ENCODE data around the gene CYB5R3.

DNA sequence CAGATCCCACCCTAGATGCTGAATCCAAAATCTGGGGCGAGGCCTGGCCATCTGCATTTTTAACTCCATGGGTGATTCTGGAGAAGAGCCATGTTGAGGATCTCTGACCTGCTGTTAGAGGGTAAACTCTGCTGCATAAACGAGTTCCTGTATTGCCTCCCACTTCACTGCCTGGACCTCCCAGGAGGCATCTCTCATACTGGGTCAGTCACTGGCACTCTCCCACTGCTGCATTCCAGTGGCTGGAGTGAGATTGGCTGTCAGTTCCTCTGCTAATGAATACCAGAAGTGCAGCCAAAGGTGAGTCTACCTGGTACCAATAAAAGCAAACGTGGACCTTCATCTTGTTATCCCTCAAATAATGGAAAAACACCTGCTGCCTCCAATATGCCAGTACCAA is 44.8 kb downstream of the CYB5R3 start:
- no peak for TF ChIP-seq CTCF (IDR thresholded peaks at IDR 0.05; ENCODE audit: extremely low read depth in 1 of 2, insufficient read depth in 1 of 2, low read depth in 1 of 2, low read length in 2 of 2)
- no peak for TF ChIP-seq MAX (IDR thresholded peaks at IDR 0.05; ENCODE audit: insufficient read depth, insufficient read length)
- TF ChIP-seq POLR2A (IDR thresholded peaks at IDR 0.05; ENCODE audit: low read depth, low read length): no peak
- no peak for TF ChIP-seq EZH2 (IDR thresholded peaks at IDR 0.05; ENCODE audit: borderline replicate concordance, low read depth, low read length, severe bottlenecking)
- no peak for TF ChIP-seq POLR2AphosphoS5 (IDR thresholded peaks at IDR 0.05; ENCODE audit: insufficient read depth, low read depth, low read length)
- TF ChIP-seq MYC (IDR thresholded peaks at IDR 0.05; ENCODE audit: low read depth, low read length): no peak

Measured in endothelial cell of umbilical vein (primary cell).